ENCODE results near the gene RAB43.

DNA sequence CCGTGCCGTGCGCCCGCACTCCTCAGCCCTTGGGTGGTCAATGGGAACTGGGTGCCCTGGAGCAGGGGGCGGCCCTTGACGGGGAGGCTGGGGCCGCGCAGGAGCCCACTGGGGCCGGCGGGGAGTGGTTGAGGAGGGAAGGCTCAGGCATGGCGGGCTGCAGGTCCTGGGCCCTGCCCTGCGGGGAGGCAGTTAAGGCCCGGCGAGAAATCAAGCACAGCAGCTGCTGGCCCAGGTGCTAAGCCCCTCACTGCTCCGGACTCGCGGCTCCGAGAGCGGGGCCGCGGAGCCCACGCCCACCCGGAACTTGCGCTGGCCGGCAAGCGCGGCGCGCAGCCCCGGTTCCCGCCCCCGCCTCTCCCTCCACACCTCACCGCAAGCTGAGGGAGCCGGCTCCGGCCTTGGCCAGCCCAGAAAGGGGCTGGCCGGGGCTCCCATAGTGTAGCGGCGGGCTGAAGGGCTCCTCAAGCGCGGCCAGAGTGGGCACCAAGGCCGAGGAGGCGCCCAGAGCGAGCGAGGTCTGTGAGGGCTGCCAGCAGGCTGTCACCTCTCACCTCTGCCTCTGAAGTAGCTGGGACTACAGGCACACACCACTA, 53.2 kb downstream of the RAB43 start:
- TF ChIP-seq JUND (IDR thresholded peaks at IDR 0.05) = no peak
- TF ChIP-seq, protein P1, sequence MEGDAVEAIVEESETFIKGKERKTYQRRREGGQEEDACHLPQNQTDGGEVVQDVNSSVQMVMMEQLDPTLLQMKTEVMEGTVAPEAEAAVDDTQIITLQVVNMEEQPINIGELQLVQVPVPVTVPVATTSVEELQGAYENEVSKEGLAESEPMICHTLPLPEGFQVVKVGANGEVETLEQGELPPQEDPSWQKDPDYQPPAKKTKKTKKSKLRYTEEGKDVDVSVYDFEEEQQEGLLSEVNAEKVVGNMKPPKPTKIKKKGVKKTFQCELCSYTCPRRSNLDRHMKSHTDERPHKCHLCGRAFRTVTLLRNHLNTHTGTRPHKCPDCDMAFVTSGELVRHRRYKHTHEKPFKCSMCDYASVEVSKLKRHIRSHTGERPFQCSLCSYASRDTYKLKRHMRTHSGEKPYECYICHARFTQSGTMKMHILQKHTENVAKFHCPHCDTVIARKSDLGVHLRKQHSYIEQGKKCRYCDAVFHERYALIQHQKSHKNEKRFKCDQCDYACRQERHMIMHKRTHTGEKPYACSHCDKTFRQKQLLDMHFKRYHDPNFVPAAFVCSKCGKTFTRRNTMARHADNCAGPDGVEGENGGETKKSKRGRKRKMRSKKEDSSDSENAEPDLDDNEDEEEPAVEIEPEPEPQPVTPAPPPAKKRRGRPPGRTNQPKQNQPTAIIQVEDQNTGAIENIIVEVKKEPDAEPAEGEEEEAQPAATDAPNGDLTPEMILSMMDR (IDR thresholded peaks at IDR 0.05) = no peak
